GM21381 (cell line): ENCODE results near the gene FAM53A.
"Not testable (repeated sequence)": the region's sequence is repeated elsewhere in the genome, so short reads cannot be mapped to it uniquely, and the experiment has no call there.

Source experiments
- ATAC-seq: cut with Tn5 transposase; IDR thresholded peaks from one replicate; pipeline ENCODE4 v1.9.1; 2021; ENCODE audit warnings: mild to moderate bottlenecking, moderate library complexity; ENCODE audit not compliant: unreplicated experiment

FAM53A gene

DNA sequence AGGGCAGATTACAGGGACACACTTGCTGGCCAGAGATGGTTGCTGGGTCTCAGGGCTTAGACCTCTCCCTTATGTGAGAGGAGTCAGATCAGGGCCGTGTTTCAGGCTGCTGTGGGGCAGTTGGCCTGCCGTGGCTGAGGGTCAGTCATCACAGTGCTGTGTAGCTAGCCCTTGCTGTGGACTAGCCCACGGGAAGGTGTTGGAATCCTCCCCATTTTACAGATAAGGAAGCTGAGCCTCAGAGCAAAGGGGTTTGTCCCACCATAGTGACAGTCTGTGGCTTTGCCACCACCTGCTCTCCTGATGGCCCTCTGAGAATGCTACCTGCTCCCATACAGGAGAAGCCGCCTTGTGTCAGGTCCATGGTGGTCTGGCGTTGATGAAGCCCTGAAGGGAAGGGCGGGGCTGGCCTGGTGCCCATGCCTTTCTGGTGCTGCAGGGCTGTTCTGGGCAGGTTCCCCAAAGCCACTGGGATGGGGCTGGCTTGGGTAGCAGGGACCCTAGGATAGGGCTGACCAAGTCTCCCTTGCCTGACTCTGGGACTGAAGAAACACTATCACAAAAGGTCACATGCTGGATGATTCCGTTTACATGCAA, 2.4 kb upstream of the FAM53A start:
- no peak for ATAC-seq

DNA sequence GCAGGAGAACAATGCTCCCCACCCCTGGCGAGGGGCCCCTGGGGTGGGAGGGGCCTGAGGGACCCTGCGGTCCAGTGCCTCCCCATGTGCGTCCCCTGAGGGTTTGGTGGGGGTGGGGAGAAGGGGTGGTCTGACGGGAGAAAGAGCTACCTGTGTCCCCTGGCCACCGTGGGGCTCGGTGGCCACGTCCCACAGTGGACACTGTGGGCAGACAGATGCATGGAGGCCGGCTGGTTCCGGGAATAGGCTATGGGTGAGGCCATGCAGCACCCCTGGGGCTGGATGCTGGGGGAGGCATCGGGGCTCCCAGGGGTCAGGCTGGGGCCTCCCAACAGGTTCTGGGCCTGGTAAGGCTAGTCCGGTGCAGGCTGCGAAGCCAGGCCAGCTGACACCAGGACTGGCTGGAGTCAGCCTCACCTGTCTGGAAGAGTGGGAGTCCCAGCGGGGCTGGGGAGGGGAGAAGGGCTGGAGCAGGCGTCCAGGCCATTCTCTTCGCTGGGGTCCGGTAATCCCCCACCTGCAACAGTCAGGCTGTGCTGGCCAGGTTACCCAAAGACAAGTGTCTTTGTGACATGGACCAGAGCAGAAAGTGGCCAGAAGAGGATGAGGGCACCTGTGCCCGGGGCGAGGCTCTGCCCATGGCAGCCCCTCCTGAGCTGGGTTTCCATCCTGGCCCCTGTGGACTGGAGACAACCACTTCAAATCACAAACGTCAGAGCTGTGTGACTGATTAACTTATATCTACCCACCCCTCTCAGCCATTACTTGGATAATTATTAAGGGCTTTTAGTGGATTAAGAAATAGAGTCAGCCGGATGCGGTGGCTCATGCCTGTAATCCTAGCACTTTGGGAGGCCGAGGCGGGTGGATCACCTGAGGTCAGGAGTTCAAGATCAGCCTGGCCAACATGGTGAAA, 1.4 kb upstream of the FAM53A start:
- ATAC-seq, result no peak

DNA sequence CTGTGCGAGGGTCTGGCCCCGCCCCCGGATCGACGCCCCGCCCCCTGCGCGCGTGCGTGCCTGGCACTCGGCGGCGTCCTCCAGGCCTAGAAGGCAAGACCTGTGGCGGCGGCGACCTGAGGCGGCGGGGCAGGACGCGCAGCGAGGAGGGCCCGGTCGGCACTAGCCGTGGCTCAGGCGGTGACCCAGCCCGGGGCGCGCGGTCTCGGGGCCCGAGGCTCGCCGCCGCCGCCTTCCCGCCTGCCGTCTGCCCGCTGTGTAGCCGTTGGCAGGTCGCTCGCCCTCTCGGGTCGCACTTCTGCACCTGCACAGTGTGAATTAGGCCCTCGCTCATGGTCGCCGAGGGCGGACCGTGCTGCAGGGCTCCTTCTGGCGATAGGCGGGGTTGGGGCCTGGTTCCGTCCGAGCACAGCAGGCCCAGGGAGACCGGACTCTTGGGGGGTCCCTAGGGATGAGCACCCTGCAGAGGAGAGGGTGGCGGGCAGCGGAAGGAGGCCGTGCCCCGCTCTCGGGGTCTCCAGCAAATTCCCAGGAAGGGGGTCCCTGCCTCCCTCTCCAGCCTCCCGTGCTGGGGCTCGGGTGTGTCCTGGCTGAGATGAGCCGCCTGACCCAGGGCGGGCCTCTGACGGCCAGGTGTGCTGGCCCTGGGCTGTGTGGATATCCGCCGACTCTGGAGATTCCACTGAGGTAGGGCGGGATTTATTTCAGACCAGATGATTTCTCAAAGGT, 557 bp upstream of the FAM53A start:
- ATAC-seq, result no peak

DNA sequence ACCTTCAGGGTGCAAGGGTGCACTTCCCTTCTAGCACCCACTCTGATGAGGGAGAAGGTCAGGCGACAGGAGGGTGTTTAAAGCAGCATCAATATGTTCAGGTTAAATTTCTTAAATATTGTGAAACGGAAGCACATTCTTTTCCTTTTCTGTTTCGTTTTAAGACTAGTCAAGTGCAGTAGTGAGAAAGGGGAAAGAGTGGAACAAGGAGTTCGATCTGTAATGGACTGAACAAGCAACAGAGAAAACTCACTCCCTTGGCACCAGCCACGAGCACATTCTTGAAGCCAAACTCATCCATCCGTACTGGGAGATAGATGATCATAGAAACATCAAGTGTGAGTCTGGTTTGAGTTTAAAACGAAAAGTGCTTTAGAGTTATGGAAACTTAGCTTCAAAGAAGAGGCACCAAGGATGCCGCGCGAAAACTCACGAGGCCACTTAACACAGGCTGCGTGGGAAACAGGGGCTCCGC, 815 bp downstream of the FAM53A start:
- no peak for ATAC-seq

DNA sequence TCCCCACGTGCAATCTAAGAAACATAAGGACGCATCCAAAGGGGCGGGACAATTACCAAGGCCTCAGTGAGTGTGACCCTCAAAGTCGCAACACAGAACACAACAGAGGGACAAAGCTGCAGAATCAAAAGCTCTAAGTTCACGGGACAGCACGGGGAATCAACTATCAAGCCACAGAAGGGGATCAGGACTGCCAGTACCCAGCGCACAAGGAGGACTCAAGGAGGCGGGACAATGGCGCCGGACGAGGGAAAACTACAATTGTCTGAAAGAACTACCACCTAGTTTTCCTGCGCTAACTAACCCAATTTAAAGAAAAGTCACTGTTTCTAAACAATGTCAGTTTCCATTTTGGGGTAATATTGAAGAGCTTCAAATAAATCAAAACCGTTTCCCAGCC, 1.3 kb downstream of the FAM53A start:
- ATAC-seq, result no peak

DNA sequence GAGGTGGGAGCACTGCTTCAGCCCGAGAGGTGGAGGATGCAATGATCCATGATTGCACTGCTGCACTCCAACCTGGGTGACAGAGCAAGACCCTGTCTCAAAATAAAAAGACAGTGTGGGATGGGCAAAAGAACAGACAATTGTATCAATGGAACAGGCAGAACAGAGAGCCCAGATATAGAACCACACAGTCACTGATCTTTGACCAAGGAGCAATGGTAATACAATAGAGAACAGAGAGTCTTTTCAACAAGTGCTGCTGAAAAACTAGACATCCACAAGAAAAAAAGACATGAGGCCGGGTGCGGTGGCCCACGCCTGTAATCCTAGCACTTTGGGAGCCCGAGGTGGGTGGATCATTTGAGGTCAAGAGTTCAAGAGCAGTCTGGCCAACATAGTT, 5.9 kb downstream of the FAM53A start:
- ATAC-seq, result no peak

DNA sequence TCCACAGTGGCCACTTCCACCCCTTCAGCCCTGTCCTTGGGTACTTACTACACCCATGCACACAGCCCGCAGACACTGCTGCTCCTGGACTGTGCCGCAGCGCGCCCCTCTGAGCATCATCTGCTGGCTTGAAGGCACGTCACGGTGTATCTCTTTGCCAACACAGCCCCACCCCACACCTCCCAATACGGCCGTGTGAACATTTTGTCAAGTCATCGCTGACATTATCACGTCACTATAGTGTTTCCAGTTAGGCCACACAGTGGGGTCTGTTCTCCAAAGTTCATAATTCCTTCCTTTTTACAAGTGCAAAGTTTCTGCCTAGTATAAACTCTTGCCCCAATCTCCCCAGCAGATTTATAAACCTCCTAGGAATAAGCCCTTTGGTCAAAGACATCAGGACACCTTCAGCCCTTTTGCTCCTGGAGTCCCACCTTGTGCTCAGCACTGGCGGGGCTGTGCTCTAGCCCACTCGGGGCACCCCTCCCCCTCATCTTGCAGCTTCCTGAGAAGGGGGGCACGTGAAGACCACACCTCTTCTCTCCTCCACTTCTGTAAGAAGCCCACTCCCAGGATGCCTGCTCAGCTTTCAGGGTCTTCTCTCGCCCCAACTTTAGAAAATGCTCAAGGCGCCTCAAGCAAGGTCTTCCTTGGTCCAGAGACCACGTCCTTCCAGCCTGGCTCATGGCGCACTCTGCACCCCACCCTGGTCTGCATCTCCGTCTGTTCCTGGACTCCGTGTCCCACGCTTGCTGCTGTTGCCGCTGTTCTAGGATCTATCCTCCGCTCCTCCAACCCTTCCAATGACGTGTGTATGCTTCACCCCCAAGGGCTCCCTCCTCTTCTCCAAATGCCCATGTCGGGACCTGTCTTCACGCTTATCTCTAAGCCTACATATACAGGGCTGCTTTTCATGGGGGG, 7.2 kb downstream of the FAM53A start:
- no peak for ATAC-seq

DNA sequence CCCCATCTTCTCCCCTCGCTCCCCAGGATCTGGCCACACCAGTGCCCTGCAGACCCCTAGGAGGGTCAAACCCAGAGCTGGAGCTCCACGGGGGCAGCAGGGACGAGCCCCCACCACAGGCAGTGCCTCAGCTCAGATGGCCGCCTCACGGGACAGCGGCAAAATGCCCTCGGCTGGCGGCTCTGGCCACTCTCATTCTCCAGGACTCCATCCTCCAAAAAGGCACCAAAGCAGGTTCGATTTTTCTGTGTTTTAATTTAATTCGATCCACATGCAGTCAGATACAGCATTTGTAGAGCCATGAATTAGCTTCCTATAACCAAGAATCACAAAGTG, 8.3 kb downstream of the FAM53A start:
- ATAC-seq, result no peak

DNA sequence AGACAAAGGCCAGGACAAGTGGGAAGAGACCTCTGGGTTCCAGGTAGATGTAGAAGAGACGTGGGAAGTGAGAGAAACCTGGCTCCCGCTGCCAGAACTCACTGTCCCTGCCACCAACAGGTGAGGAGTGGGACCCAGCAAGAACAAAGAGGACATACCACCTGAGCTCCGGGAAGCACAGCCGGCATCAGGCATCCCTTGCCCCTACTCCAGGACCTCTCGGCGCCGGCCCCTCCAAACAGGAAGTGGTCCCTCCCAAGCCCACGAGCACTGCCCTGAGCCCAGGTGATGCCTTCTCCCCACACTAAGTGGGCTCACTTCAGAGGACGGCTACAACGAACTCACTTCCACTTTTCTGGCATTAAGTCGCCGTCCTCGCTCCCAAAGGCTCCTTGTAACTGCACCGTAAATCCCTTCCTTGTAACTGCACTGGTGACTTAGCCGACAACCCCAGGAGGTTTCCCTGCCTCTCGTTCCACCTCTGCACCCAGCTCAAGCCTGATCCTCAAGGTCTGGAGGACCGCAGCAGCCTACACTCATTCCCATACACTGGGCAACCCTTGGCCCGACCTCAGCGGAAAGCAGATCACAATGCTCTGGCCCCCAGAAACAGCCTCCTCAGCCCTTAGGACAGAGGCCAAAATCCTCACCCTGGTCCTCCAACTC, 8.8 kb downstream of the FAM53A start:
- ATAC-seq, result no peak

DNA sequence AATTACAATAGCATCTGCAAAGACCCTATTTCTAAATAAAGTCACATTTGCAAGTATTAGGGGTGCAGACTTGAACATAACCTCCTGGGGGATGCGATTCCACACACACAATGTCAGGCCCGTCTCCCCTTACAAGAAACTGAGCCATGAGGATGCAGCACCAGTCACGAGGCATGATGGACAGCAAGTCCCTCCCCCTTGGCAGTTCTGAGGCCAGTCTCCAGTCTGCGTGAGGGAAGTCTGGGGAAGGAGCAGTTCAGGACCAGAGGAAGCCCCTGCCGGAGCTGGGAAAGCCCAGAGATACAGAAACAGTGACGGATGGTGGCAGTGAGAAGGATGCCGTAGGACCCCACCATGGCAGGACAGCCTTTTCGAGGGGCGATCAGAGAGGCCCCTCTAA, 9.4 kb downstream of the FAM53A start:
- no peak for ATAC-seq

DNA sequence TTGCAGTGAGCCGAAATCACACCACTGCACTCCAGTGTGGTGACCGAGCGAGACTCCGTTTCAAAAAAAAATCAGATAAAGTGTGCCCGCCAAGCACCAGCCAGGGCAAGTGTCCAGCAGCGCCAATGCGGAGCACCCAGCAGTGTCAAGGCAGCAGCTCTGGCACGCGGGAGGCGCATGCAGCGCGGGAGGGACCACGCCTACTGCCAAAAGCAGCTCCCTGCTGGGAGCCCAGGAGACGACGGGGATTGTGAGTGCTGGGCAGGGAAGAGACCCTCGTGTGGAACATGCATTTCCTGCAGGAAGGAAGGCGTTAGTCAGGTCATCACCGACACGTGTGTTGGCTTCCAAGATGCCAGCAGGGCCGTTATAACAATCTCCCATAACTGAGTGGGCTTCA, 10.4 kb downstream of the FAM53A start:
- no peak for ATAC-seq

DNA sequence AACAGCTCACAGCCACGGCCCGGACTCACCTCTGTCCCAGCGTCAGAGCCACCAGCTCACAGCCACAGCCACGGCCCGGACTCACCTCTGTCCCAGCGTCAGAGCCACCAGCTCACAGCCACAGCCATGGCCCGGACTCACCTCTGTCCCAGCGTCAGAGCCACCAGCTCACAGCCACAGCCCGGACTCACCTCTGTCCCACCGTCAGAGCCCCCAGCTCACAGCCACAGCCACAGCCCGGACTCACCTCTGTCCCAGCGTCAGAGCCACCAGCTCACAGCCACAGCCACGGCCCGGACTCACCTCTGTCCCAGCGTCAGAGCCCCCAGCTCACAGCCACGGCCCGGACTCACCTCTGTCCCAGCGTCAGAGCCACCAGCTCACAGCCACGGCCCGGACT, 13.1 kb downstream of the FAM53A start:
- not testable (repeated sequence) for ATAC-seq

DNA sequence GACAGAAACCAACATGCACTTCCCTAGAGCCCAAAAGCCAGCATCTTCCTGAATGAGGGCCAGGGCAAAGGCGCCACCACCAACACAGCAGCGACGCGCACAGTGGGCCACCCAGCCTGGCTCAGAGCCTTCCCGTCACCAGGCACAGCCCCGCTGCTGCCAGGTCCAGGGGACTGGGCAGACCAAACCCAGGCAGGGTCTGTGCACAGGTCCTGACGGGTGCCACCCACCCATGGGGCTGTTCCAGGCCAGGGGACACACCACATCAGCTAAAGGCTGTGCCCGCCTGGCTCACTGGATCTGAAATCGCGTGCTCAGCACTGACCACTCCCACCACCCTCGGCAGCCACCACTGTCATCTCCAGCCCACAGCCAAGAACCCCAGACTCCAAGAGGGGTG, 13.8 kb downstream of the FAM53A start:
- ATAC-seq, result no peak

DNA sequence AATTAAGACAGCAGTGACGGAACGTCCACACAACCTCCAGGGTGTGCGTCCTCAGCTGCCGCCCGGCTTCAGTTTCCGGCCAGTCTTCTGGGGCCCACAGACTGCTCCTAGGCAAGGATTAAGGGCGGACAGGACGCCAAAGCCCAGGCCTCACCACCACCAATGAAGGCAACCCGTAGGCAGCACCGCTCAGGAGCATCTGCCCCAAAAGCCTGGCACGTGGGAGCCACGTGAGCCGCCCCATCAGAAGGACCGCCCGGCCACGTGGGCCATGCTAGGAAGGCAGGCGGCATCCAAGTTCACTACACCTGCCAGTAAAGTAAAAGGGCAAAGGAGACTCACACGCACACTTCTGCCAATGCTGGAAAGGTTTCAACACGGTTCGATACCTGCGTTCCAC, 14.3 kb downstream of the FAM53A start:
- no peak for ATAC-seq

DNA sequence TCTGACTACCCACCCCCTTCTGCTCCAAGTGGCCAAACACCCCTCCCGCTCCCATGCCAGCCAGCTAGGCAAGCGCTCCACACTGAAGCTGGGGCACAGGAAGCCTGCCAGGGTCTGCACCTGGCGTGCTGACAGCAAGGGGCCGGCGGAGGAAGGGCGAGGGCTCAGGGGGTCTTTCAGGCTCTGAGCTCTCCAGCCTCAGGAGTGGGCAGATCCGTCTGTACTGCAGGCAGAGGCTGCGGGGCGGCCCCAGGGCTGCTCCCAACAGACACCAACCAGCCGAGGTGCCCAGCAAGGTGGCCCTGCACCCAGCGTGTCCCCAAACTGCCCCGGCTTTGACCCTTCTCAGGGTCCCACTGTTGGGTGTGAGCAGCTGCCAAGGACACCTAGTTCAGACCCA, 14.8 kb downstream of the FAM53A start:
- no peak for ATAC-seq

DNA sequence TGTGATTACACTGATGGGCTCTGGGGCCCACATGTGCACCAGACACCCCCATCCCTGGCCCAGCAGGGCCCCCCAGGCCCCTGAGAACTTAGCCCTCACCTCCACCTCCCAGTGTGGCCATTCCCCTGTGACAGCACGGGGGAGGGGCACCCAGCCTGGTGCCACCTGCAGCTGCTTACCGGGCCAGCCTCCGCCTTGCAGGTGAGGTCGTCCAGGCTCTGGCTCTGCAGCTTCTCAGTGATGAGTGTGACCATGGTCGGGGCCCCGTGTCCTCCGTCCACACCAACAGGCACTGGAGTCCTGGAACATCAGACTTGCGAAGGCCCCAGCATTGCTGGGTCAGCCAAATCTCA, 15.6 kb downstream of the FAM53A start:
- no peak for ATAC-seq

DNA sequence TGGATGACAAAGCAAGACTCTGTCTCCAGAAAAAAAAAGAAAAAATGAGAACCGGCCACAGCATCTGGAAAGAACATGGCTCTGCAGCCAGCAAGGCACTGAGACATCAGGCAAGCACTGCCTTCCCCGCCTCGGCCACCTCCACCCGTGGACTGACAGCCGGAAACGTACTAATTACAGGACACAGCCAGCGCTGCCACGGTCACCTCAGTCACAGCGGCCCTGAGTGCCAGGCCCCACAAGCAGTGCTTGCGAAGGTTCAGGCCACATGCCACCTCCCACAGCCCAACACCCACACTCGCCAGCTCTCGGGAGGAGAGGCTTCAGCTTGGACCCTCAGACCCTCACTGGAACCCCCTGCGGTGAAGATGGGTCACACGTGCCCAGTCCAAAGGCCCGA, 16.8 kb downstream of the FAM53A start:
- no peak for ATAC-seq

DNA sequence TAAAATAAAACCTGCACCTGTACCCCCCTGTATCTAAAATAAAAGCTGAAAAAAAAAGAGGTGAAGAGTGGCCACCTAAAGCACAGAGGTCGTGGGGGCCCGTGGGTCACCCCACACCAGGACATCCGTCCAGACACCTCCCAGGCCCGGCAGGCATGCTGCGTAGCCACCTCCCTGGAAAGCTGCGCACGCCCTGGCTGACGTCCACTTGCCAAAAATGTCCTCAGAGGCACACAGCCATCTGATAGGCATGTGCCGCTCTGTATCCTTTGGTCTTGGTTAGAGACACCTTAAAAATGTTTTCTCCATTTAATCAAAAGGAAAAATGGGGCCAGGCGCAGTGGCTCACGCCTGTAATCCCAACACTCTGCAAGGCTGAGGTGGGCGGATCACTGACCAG, 17.7 kb downstream of the FAM53A start:
- no peak for ATAC-seq

DNA sequence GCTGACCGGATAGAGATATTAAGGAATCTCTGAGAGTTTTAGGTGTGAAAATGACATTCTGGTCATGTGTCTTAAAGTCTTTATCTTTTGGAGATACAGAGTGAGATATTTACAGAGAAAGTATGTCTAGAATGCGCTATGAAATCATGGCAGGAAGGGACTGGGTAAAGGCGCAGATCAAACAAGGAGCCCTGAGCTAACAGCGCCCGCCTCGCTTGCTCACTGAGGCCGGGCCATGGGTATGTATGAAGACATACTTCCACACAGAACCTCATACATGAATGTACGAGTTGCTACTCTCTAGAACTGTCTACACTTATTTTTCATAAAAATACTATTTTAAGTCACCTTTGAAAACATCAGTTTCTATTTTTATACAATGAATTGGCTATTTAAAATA, 20.0 kb downstream of the FAM53A start:
- no peak for ATAC-seq

DNA sequence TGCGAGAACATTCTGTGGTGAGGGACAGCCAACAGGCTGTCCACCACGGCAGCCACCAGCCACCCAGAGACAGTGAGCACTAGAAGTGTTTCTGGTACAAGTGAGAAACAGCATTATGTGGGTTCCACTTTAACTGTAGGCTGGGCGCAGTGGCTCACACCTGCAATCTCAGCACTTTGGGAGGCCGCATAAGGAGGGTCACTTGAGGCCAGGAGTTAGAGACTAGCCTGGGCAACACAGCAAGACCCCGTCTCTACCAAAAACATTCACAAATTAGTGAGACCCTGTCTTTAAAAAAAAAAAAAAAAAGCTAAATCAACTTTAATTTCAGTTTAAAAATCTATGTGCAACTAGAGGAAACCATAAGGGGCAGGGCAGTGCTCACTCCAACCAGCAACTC, 20.6 kb downstream of the FAM53A start:
- ATAC-seq, result no peak
